NCI-H1105 (cell line): Measurements from ENCODE around the gene CLPX.
"Not testable (repeated sequence)": the region's sequence is repeated elsewhere in the genome, so short reads cannot be mapped to it uniquely, and the experiment has no call there.

ENCODE experiments used
- DNase-seq: peaks from one replicate; lab custom pipeline; 2025; lab: John Stamatoyannopoulos, UW

CLPX gene

DNA sequence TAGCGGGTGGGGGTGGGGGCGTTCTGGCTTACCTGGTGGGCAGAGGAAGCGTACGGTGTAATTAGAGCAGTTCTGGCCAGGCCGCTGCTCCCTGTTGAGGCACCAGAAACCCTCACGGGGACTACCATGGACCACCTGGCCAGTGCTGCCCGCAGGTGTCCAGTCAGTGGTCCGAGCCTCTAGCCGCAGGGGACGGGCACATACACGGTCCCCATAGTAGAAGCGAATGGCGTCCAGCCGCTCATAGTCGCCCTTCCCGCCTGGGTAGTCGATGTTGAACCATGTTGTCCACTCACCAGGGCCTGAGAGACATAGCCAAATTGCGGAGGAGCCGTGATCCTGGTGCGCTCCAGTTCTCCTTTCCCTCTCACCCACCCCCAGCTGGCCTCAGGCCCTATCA is 21.6 kb upstream of the CLPX start:
- DNase-seq = no peak

DNA sequence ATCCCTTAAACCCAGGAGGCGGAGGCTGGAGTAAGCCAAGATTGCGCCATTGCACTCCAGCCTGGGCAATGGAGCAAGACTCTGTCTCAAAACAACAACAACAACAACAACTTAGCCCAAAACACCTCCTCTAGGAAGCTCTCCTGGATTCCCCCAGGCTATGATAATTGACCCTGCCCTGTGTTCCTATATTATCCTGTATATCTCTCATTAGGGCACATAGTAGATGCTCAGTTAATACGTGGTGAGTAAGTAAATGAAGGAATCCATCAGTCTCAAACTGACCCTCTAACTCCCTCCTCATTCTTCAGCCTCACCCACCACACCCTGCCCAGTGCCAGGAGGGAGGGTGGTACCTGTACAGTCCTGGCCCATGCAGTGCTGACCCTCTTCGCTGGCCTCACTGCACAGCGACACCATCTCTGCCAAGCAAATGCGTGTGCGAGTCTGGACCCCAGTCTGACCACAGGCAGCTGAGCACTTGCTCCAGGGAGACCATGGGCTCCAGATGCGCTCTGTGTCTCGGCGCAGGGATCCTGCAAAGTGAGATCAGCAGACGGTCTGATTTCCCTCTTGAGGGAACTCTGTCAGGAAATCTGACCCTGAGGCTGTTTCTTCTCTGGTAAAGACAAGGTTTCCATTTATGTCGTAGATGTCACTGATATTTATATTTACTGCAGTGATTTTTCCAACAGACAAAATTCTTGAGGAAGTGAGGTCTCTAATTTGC is 20.0 kb upstream of the CLPX start:
- DNase-seq = no peak

DNA sequence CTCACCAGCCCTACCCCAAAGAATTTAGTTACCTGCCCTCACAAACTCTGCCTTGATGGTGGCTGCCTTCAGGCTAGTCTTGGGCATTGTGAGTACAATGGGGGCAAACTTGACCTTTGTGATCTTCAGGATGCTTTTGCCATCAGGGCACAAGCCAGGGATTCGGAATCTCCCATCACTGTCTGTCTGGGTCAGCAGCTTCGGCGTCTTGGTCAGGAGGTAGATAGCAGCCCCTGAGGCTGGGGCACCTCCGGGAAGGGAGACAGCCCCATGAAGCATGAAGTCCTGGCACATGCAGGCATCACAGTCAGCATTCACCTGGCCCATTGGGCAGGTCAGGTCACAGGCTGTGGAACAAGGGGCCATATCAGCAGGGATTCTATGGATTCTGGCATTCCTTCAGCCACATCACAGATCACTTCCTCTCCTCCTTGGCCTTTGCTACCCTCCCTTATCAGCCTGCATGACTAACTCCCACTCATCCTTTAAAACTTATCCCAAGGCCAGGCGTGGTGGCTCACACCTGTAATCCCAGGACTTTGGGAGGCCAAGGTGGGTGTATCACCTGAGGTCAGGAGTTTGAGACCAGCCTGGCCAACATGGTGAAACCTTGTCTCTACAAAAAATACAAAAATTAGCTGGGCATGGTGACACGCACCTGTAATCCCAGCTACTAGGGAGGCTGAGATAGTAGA is 19.2 kb upstream of the CLPX start:
- no peak for DNase-seq

DNA sequence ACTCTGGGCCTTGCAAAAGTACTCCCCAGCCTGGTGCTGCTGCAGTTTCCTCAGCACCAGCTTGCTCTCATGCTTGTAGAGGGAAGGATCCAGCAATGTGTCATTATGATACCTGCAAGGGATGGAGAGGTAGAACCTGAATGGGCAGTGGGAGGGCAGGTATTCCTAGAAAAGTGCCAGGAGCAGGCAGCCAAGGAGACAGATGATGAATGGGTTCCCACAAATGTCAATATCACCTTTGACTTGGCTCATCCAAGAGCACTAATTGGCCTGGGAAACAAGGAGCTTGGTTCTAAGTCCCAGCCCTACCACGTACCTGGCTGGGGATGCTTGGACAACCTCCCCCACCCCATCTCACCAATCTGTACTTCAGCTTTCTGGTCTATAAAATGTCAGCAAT is 16.8 kb upstream of the CLPX start:
- DNase-seq = no peak

DNA sequence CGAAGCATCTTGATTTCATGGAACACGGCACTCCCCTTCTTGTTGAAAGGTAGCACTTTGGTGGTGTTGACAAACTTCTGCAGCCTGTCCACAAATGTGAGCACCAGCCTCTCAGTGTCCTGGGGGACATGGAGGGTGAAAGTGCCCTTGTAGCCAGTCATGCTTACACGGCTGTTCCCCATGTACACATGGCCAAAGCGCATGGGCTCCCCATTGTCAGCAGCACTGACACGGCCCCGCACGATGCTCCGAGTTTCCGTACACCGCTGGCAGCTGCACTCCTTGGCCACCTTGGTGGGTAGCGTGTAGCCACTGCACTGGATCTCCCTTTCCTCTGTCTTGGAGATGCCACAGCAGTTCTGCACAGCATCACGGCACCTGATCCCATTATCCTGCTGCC is 13.4 kb upstream of the CLPX start:
- no peak for DNase-seq

DNA sequence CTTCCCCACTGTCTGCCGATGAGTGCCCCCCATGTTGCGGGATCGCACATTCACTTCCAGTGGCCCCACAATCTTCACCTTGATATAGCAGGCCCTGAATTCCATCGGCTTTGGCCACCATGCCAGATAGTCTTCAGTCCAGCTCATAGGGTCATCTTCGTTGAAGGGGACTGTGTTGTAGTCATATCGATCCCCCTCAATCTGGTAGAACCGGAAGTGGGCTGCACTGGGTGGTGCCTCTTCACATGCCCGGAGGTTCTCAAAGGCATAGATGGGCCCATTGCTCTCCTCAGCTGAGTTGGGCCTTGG is 12.1 kb upstream of the CLPX start:
- no peak for DNase-seq

DNA sequence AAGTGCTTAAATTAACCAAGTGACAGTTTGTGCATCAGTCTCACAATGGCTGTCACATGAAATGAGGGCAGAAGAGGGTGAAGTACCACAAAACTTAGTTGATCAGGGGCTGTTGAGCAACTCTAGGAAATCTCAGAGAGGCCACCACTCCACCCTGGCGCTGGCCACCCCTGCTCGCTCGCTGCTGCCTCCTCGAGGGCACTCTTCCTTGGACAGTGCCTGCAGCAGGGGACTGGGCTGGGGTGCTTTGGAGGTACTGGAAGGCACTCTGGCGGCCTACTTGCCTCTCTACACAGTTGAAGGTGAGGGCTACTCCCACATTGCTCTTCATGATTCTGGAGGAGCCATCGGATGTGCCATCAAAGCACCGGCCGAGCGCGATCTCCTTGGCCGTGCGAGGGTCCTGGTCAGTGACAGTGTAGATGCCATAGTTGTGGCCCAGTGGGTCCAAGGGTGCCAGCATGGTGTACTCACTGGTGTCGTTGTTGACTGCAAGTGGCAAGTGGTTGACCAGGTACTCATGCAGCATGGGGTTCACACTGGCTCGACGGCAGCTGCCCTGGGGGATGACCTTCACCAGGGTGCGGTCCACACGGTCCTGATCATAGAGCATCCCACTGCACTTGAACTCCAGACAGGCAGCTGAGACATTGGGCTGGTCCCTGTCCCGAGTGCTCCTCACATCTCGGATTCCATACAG is 11.6 kb upstream of the CLPX start:
- no peak for DNase-seq

DNA sequence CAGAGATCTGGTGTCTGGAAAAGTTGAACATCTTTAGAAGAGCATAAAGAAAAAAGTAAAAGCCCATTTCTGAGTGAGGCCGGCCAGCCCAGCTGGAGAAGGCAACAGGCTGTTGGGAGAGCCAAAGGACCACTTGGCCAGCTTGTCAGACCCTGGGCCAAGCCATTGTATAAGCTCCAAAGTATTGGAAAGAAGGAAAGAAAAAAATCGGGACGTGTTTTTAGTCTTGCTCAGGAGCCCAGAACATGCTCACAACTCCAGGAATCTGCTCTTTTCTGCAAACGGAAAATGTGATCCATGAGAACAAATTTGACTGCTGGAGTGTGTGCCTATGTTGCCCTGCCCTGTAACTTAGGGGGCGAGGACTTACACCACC is 10.4 kb upstream of the CLPX start:
- DNase-seq = no peak

DNA sequence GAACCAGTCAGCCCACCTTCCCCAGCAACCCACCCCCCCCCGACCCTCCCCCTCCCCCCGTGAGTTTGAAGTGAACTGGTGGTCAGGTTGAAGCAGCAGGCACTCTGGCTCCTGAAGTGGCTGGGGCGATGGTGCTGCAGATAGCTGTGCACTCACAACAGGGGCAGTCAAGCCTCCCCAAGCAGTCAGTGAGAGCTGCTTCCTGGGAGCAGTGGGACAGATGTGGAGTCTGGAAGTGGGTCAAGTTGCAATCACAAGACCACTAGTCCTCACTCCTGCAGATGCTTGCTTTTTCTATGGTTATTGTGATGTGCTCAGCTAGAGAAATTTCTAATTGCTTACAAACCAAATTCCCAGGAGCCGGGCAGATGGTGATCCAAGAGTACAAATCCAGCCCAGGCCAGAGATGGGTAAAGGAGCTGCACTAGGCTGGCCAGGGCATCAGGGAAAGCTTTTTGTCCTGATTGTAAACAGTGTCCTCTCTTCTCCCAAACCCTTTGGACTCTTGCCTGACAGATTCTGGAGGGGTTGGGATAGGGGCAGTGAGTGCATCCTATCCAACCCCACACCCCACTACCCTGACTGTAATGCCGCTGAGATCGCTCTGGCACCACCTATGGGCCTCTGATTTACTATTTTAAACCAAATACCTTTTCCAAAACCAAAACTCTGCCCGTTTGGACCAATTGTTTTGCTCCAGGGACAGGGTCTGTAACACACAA is 9.8 kb upstream of the CLPX start:
- no peak for DNase-seq

DNA sequence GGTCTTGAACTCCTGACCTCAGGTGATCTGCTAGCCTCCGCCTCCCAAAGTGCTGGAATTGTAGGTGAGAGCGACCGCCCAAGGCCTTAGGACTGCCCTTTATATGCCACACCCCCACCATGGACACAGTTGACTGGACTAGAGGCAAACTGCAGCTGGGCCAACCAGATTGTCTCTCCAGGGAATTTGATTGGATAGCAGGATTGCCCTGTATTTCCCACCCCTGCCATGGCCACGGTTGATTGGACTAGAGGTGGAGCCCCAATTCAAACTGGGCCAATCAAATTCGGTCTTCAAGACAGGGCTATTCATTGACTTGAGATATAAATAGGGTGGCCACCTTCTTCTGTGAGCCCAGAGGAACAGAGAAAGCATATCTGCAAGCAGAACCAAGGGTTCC is 6.9 kb upstream of the CLPX start:
- DNase-seq = no peak

DNA sequence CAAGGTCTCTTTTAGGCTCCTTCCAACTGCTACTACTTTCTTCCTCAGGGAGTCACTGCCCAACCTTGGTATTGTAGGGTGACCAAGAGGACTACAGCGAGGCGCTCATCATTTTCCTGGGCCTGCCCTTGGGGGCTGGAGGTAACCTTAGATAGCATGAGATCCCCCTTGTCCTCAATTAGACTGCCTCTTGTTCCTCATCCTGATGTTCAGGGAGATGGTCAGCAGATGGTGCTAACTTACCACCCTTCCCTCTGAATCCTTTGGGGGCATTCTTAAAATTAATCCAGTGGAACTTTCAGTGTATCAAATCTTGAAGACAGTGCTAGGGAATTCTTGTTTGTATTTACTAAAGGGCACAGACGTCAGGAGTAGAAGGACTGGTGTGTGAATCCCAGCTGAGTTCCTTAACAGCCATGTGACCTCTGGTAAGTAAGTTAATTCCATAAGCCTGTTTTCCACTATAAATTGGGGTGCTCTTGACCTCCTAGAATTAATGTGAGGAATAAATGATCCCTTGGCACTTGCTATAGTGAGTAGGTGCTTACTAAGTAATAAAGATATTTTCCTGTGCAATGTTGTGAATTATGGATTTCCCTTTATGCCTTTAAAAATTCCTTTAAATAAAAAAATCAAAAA is 4.1 kb upstream of the CLPX start:
- peak; percentile 19 for DNase-seq

DNA sequence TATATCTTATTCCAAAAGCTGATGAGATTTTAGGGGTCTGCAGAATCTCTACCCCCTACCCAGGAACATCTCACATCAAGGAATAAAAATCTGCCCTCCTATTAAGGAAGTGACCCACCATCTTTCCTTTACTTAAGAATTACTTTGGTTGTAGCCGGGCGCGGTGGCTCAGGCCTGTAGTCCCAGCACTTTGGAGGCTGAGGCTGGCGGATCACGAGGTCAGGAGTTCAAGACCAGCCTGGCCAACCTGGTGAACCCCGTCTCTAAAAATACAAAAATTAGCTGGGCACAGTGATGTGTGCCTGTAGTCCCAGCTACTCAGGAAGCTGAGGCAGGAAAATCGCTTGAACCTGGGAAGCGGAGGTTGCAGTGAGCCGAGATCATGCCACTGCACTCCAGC is 3.3 kb upstream of the CLPX start:
- DNase-seq = not testable (repeated sequence)

DNA sequence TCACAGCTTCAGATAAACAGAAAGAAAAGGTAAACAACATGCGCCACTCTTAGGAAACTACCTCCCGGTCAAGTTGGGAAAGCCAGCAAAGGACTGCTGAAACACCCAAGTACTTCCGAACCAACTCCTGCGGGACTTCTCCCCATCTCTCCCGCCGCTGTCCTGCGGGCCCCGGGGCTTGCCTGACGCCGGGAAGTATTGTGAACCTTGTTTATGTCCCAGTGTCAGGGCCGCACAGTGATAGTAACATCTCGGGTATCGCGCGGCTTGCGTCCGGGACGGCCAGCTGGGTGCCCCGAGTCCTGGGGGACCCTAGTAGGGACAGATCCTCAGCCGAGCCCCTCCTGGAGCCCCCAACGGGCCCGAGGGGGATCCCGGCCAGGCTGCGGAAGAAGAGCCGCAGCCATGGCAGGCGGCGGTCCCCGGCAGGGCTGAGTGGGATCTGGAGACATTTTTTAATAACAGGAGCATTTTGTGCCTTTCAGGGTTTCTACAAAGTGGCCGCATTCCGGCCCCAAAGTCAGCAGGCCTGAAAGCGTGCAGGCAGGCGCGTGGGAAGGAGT is 756 bp downstream of the CLPX start:
- DNase-seq = peak; percentile 14

DNA sequence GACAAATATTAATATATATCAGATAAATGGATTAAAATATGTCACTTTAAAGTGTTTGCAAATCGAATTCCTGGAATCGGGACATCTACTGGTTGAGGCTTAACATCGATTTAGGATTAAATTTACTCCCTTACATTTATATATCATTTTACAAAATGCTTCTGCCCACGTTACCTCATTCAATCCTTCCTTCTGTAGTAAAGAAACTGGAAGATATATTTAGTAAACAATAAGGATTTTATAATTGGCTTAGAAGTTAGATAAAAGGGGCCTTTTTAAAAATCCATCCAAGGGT is 1.3 kb downstream of the CLPX start:
- DNase-seq = no peak

DNA sequence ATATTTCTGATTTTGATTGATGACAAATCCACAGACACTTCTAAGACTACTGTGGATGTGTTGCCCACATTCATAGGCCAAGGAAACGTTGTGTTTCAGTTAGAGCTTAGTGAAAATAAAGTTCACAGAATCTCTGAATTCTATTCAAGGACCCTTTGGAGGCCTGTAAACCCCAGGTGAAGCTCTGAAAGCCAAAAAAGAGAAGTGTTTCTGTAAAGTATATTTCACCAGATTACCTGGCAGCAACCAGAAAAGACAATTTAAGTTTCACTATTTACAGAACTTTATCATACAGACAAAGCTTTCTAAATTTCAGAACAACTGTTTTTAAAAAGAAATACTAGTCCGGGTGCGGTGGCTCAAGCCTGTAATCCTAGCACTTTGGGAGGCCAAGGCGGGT is 2.6 kb downstream of the CLPX start:
- no peak for DNase-seq

DNA sequence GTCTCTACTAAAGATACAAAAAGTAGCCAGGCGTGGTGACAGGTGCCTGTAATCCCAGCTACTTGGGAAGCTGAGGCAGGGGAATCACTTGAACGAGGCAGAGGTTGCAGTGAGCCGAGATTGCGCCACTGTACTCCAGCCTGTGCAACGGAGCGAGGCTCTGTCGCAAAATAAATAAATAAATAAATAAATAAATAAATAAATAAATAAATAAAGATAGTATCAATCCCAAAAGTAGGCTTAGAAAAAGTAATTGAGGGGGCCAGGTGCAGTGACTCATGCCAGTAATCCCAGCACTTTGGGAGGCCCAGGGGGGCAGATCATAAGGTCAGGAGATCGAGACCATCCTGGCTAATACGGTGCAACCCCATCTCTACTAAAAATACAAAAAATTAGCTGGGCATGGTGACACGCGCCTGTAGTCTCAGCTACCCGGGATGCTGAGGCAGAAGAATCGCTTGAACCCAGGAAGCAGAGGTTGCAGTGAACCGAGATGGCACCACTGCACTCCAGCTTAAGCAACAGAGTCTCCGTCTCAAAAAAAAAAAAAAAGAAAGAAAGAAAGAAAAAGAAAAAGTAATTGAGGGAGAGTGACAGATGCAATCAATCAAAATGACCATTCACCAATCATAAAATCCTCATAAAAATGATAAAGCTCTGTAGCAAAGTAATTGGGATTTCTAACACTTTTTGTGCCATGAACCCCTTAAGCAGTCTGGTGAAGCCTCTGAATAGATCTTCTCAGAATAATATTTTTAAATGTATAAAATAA is 3.4 kb downstream of the CLPX start:
- not testable (repeated sequence) for DNase-seq

DNA sequence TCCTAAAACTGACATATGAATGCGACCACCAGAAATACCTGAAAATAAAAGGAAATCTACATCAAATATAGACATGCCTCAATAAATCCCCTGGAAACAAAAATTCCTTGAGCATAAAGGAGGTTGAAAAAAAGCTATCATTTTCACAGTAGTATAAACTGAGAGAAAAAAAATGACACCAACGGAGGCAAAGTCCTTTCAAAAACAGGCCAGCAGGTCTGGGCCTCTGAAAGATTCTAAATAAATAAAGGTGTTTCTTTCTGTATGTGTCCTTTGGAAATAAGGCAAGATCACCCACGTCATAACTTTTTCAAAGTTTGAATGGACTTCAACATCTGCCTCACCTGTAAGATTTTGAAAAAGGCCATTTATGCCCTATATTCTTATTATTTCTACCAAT is 5.0 kb downstream of the CLPX start:
- no peak for DNase-seq

DNA sequence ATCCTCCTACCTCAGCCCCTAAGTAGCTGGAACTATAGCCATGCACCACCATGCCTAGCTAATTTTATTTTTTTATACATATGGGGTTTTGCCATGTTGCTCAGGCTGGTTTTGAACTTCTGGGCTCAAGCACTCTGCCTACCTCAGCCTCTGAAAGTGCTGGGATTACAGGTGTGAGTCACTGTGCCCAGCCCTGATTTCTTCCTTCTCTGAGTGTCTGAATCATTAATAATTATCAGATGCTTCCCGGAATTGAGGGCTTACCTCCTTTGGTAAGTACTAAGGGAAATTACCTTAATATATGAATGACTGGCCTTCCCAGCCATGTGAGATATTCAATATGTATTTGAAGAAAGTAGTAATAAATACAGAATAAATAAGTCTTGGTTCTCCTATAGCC is 7.2 kb downstream of the CLPX start:
- no peak for DNase-seq

DNA sequence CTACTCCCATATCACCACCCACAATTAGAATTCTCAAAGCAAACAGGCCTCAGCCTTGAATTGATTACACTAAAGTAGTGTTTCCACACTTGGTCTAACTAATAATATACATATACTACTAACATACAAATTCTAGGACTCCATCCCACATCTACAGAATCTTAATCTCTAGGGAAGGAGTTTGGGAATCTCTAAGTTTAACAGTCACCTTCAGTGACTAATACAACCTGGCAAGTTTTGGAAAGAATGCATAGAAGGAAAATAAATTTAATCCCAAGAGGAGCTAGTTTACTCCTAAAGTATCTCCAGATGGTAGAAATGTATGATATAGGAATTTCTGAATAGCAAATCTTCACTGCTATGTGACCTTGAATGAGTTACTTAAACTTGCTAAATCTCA is 9.1 kb downstream of the CLPX start:
- no peak for DNase-seq

DNA sequence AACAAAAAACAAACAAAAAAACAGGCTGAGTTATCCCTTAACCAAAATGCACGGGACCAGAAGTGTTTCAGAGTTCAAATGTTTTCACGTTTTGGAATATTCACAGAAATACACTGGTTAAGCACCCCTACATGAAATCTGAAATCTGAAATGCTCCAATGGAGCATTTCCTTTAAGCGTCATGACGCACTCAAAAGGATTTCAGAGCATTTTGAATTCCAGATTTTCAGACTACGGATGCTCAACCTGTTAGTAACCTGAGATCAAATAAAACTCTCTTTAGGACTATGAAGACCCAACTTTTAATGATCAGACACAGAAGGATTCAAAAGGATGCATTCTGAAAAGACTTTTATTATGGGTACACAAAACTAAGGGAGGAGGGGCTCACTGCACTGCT is 9.6 kb downstream of the CLPX start:
- DNase-seq = no peak

DNA sequence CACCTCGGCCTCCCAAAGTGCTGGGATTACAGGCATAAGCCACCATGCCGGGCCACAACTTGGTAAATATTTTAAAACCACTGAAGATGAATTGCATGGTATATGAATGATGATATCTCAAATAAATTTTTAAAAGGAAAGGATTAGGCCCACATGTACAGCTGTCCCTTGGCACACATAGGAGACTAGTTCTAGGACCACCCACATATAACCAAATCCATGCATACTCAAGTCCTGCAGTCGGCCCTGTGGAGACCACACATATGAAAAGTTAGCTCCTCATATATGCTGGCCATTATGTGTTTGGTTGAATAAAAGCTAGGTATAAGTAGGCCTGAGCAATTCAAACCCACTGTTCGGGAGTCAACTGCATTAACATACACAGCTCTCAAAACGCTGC is 10.6 kb downstream of the CLPX start:
- DNase-seq = no peak

DNA sequence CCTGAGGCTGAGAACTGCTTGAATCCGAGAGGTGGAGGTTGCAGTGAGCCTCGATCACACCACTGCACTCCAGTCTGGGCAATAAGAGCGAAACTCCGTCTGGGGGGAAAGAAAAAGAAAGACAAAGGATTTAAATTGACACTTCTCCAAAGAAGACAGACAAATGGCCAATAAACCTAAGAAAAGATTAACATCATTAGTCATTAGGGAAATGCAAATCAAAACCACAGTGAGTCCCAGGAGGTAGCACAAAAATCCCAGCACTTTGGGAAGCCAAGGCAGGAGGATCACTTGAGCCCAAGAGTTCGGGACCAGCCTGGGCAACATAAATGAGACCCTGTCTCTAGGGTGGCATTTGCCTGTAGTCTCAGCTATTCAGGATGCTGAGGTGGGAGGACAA is 12.6 kb downstream of the CLPX start:
- DNase-seq = no peak
